Stimulated activated CD4-positive, alpha-beta T cell treated with anti-CD3 and anti-CD28 coated beads, Interleukin-12 subunit alpha, Interleukin-12 subunit beta, amount 100 ng/mL, for 4 hours (primary cell): Measurements from ENCODE around the gene FAM111B.

Experiments used
- DNase-seq: peaks from one replicate; pipeline ENCODE4 v3.0.0-alpha.2; 2020

The FAM111B gene

GRCh38 chr11:59158206-59159068 is 51.4 kb downstream of the FAM111B start:
- DNase-seq = peak; percentile 43

GRCh38 chr11:59164028-59164427 is 57.0 kb downstream of the FAM111B start:
- no peak for DNase-seq

GRCh38 chr11:59171508-59172322 is 64.7 kb downstream of the FAM111B start, which contains the start of gene DTX4:
Gene DTX4, plus strand, starts transcription at chr11:59172132. Its CDS starts 464 bp downstream, at chr11:59172596.
- peak; percentile 89 for DNase-seq

- peak; percentile 21 for DNase-seq
Measured at GRCh38 chr11:59172345-59173079, 65.5 kb downstream of the FAM111B start.

- no peak for DNase-seq
Measured at GRCh38 chr11:59173080-59173963, 66.3 kb downstream of the FAM111B start.

- DNase-seq = no peak
Measured at GRCh38 chr11:59173964-59174663, 67.1 kb downstream of the FAM111B start.

- no peak for DNase-seq
Measured at GRCh38 chr11:59174664-59175033, 67.6 kb downstream of the FAM111B start.

GRCh38 chr11:59175091-59175501 is 68.1 kb downstream of the FAM111B start:
- no peak for DNase-seq

GRCh38 chr11:59176330-59176729 is 69.3 kb downstream of the FAM111B start:
- DNase-seq = no peak
